GDM1 (cell line): ENCODE measurements around the gene CLOCK.

Source experiments
- DNase-seq: peaks from one replicate; lab custom pipeline; 2025; lab: John Stamatoyannopoulos, UW

The CLOCK gene

GRCh38 chr4:55543858-55544257 is 2.9 kb downstream of the CLOCK start:
- DNase-seq = no peak

GRCh38 chr4:55540271-55540670 is 6.4 kb downstream of the CLOCK start:
- DNase-seq = no peak

- DNase-seq = no peak
Observed at GRCh38 chr4:55539658-55540057, 7.1 kb downstream of the CLOCK start.

GRCh38 chr4:55538531-55538930 is 8.2 kb downstream of the CLOCK start:
- DNase-seq = no peak

- no peak for DNase-seq
Observed at GRCh38 chr4:55534306-55534705, 12.4 kb downstream of the CLOCK start.

- DNase-seq = no peak
Observed at GRCh38 chr4:55530691-55531090, 16.0 kb downstream of the CLOCK start.

- DNase-seq = no peak
Observed at GRCh38 chr4:55530167-55530566, 16.5 kb downstream of the CLOCK start.

- no peak for DNase-seq
Observed at GRCh38 chr4:55528491-55528890, 18.2 kb downstream of the CLOCK start.

- no peak for DNase-seq
Observed at GRCh38 chr4:55524844-55525571, 21.7 kb downstream of the CLOCK start.

- no peak for DNase-seq
Observed at GRCh38 chr4:55518442-55518841, 28.3 kb downstream of the CLOCK start.

GRCh38 chr4:55517526-55518229 is 29.0 kb downstream of the CLOCK start:
- no peak for DNase-seq

- no peak for DNase-seq
Observed at GRCh38 chr4:55512922-55513571, 33.7 kb downstream of the CLOCK start.

- no peak for DNase-seq
Observed at GRCh38 chr4:55512077-55512476, 34.6 kb downstream of the CLOCK start.

GRCh38 chr4:55510685-55511084 is 36.0 kb downstream of the CLOCK start:
- DNase-seq = no peak

- no peak for DNase-seq
Observed at GRCh38 chr4:55509266-55509665, 37.4 kb downstream of the CLOCK start.

GRCh38 chr4:55507612-55508011 is 39.1 kb downstream of the CLOCK start:
- DNase-seq = no peak

GRCh38 chr4:55503169-55503568 is 43.5 kb downstream of the CLOCK start:
- DNase-seq = no peak

GRCh38 chr4:55500072-55500471 is 46.6 kb downstream of the CLOCK start:
- no peak for DNase-seq

GRCh38 chr4:55499495-55499894 is 47.2 kb downstream of the CLOCK start:
- DNase-seq = no peak

GRCh38 chr4:55498051-55498450 is 48.7 kb downstream of the CLOCK start:
- no peak for DNase-seq

- DNase-seq = no peak
Observed at GRCh38 chr4:55491486-55491885, 55.2 kb downstream of the CLOCK start.

GRCh38 chr4:55488716-55489115 is 58.0 kb downstream of the CLOCK start:
- DNase-seq = no peak

GRCh38 chr4:55485821-55486220 is 60.9 kb downstream of the CLOCK start:
- no peak for DNase-seq
